Esophagus (tissue), 2 donors: ENCODE data around the gene ADGRL2. TPM values are rescaled to one million over a fixed set of nuclear protein-coding genes. Genes with fewer than 3 reads are reported as not detected.

ENCODE experiments used
- H3K27ac ChIP-seq, 2 donors: one replicate each; pipeline ENCODE4 v1.5.1; 2013; ENCODE audit warnings: low read depth in 2 of 2, mild to moderate bottlenecking in 2 of 2, inconsistent platforms in 1 of 2, low read length in 1 of 2, moderate library complexity in 1 of 2
- H3K27me3 ChIP-seq, 2 donors: one replicate each; pipeline ENCODE4 v1.6.1; 2013; ENCODE audit warnings: low read length in 2 of 2, control low read depth in 1 of 2, mild to moderate bottlenecking in 1 of 2; ENCODE audit not compliant: insufficient read depth in 2 of 2, control insufficient read depth in 1 of 2
- H3K36me3 ChIP-seq, 2 donors: one replicate each; pipeline ENCODE4 v1.6.1; 2013; ENCODE audit warnings: low read length in 1 of 2; ENCODE audit not compliant: control insufficient read depth in 2 of 2, insufficient read depth in 2 of 2
- H3K4me1 ChIP-seq, 2 donors: one replicate each; pipeline ENCODE4 v1.6.1; 2013; ENCODE audit warnings: low read length in 1 of 2; ENCODE audit not compliant: control insufficient read depth in 2 of 2, insufficient read depth in 2 of 2
- H3K4me3 ChIP-seq, 2 donors: one replicate each; pipeline ENCODE4 v1.5.1; 2013; ENCODE audit warnings: low read length in 2 of 2, mild to moderate bottlenecking in 2 of 2, low read depth in 1 of 2, moderate library complexity in 1 of 2
- H3K9me3 ChIP-seq, 2 donors: one replicate each; pipeline ENCODE4 v1.6.1; 2013; ENCODE audit warnings: mild to moderate bottlenecking in 2 of 2, low read depth in 1 of 2, low read length in 1 of 2, moderate library complexity in 1 of 2; ENCODE audit not compliant: control insufficient read depth in 2 of 2, insufficient read depth in 1 of 2
- WGBS, 2 donors: extraction: QIAGEN DNeasy Blood & Tissue Kit; methylation state at CpG; one replicate each; pipeline ENCODE4 v1.1.7; 2013; 5-methylcytosine and 5-hydroxymethylcytosine counted together
- polyA plus RNA-seq, 2 donors: library from polyadenylated mRNA; stranded (reverse); fragments of 200-250 nt; gene quantifications; one replicate each; pipeline ENCODE4 v1.2.3, GENCODE V29; 2013
- donor health status: healthy with polysubstance abuse.
- donor health status: Bipolar disorder and iron deficiency.

ADGRL2 gene
- polyA plus RNA-seq, 2 donors: 25.3 to 26.0 TPM

GRCh38 chr1:81989524-81989923, 188.8 kb downstream of the ADGRL2 start:
- 56 to 61% methylated on average over 1 of the region's 1 CpG for WGBS, 2 donors

GRCh38 chr1:81990241-81990640, 189.5 kb downstream of the ADGRL2 start:
- Histone ChIP-seq H3K4me3 (no peak overlapping the region), H3K4me1 (no peaks in the 10 kb centered on the region), H3K9me3 (no peaks in the 10 kb centered on the region), H3K36me3 (peaks cover 7% of the 10 kb centered on the region in 2 donors), H3K27me3 (no peaks in the 10 kb centered on the region), H3K27ac (no peak overlapping the region)
- 94 to 95% methylated on average over 7 of the region's 7 CpGs for WGBS, 2 donors

More at GRCh38 chr1:81989524-81989923, 188.8 kb downstream of the ADGRL2 start:
- Histone ChIP-seq H3K27ac (no peak overlapping the region), H3K27me3 (no peaks in the 10 kb centered on the region), H3K4me3 (no peak overlapping the region), H3K36me3 (peaks cover 7% of the 10 kb centered on the region in 2 donors), H3K9me3 (no peaks in the 10 kb centered on the region), H3K4me1 (no peaks in the 10 kb centered on the region)

DNA sequence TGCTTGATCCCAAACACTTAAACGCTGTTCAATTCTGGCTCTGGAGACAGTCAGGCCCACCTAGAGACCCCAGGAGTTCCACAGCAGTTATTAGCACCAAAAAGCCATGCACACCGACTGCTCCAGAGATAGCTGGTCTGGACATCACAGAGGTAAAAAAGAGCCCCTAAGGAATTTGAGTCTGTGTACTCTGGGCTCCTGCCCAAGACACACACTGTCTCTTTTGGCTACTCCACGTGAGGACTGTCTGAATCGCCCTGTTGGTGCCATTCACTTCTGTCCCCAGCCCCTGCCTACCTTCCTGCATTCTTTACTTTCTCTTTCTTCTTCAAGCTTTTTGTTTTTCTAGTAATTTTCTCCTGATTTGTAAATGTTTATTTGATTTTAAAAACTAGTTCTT, 197.4 kb downstream of the ADGRL2 start:
- Histone ChIP-seq H3K36me3 (no peaks in the 10 kb centered on the region), H3K27me3 (no peaks in the 10 kb centered on the region), H3K4me1 (peaks cover 0 to 3% of the 10 kb centered on the region in 2 donors), H3K27ac (no peak overlapping the region), H3K4me3 (no peak overlapping the region), H3K9me3 (no peaks in the 10 kb centered on the region)
- 22 to 24% methylated on average over 4 of the region's 4 CpGs for WGBS, 2 donors

GRCh38 chr1:81999364-81999763, 198.6 kb downstream of the ADGRL2 start:
- 47 to 55% methylated on average over 1 of the region's 1 CpG for WGBS, 2 donors
- Histone ChIP-seq H3K9me3 (no peaks in the 10 kb centered on the region), H3K4me1 (peaks cover 0 to 3% of the 10 kb centered on the region in 2 donors), H3K27ac (no peak overlapping the region), H3K27me3 (no peaks in the 10 kb centered on the region), H3K4me3 (no peak overlapping the region), H3K36me3 (no peaks in the 10 kb centered on the region)

GRCh38 chr1:82000221-82000620, 199.5 kb downstream of the ADGRL2 start:
- Histone ChIP-seq H3K27ac (no peak overlapping the region), H3K4me1 (peaks cover 0 to 3% of the 10 kb centered on the region in 2 donors), H3K36me3 (no peaks in the 10 kb centered on the region), H3K9me3 (no peaks in the 10 kb centered on the region), H3K4me3 (no peak overlapping the region), H3K27me3 (no peaks in the 10 kb centered on the region)
- 85 to 87% methylated on average over 2 of the region's 2 CpGs for WGBS, 2 donors

- Histone ChIP-seq H3K4me1 (peaks cover 0 to 3% of the 10 kb centered on the region in 2 donors), H3K4me3 (no peak overlapping the region), H3K36me3 (no peaks in the 10 kb centered on the region), H3K9me3 (no peaks in the 10 kb centered on the region), H3K27ac (no peak overlapping the region), H3K27me3 (no peaks in the 10 kb centered on the region)
- WGBS, 2 donors: 73 to 85% methylated on average over 4 of the region's 4 CpGs
Observed at GRCh38 chr1:82001345-82001744, 200.6 kb downstream of the ADGRL2 start.

- no peak overlapping the region for H3K4me3 ChIP-seq
- no peaks in the 10 kb centered on the region for H3K36me3 ChIP-seq
- H3K27me3 ChIP-seq: no peaks in the 10 kb centered on the region
- no peaks in the 10 kb centered on the region for H3K4me1 ChIP-seq
- no peak overlapping the region for H3K27ac ChIP-seq
- no peaks in the 10 kb centered on the region for H3K9me3 ChIP-seq
Observed at GRCh38 chr1:82007804-82008203, 207.1 kb downstream of the ADGRL2 start.

GRCh38 chr1:82013702-82014101, 213.0 kb downstream of the ADGRL2 start:
- no peaks in the 10 kb centered on the region for H3K36me3 ChIP-seq
- no peaks in the 10 kb centered on the region for H3K27me3 ChIP-seq
- no peaks in the 10 kb centered on the region for H3K9me3 ChIP-seq
- no peak overlapping the region for H3K27ac ChIP-seq
- no peak overlapping the region for H3K4me3 ChIP-seq
- H3K4me1 ChIP-seq: no peaks in the 10 kb centered on the region

GRCh38 chr1:82015444-82015843, 214.7 kb downstream of the ADGRL2 start:
- 85 to 95% methylated on average over 6 of the region's 6 CpGs for WGBS, 2 donors
- Histone ChIP-seq H3K27me3 (no peaks in the 10 kb centered on the region), H3K4me3 (no peak overlapping the region), H3K27ac (no peak overlapping the region), H3K9me3 (no peaks in the 10 kb centered on the region), H3K4me1 (no peaks in the 10 kb centered on the region), H3K36me3 (no peaks in the 10 kb centered on the region)

DNA sequence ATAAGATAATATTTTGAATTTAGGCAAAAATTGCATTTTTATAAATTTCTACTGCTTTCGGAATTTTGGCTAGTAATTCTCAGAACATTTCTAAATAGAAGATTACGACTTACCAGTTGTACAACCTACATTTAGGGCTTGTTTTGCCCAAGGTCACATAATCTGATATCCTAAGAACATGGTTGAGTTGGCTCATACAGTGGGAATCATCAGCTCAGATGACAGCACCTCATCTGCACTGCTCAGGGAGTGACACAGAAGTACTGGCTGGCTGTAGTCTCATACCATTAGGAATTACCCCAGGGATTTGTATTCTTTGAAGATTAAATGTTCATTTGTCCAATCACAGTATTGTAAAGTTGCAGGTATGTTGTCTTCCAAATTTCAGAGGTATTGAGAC, 217.6 kb downstream of the ADGRL2 start:
- Histone ChIP-seq H3K27me3 (no peaks in the 10 kb centered on the region), H3K4me3 (no peak overlapping the region), H3K36me3 (no peaks in the 10 kb centered on the region), H3K4me1 (no peaks in the 10 kb centered on the region), H3K9me3 (no peaks in the 10 kb centered on the region), H3K27ac (no peak overlapping the region)
- WGBS, 2 donors: 84 to 93% methylated on average over 2 of the region's 2 CpGs
